ENCODE data around the gene STXBP2.
"Not testable (repeated sequence)": the region's sequence is repeated elsewhere in the genome, so short reads cannot be mapped to it uniquely, and the experiment has no call there.

Gene STXBP2

GRCh38 chr19:7643031-7643415 is 6.1 kb downstream of the STXBP2 start:
- DNase-seq: no peak
- Histone ChIP-seq H3K4me2 (ENCODE audit: low read depth, low read length) (no peak overlapping the region), H3K79me2 (ENCODE audit: low read length) (peaks cover 10% of the 10 kb centered on the region), H3K9me3 (replicated peaks; ENCODE audit: insufficient read depth, low read length) (no peaks in the 10 kb centered on the region), H3K9ac (ENCODE audit: low read length) (no peak overlapping the region), H3K4me1 (ENCODE audit: low read length) (no peaks in the 10 kb centered on the region), H4K20me1 (ENCODE audit: insufficient read depth, low read length) (no peaks in the 10 kb centered on the region), H3K27ac (ENCODE audit: low read length) (no peak overlapping the region), H3K9me2 (replicated peaks; ENCODE audit: insufficient read depth, low read length) (no peaks in the 10 kb centered on the region), H3F3A (ENCODE audit: insufficient read depth, low read length) (no peaks in the 10 kb centered on the region), H2AFZ (ENCODE audit: low read length) (no peak overlapping the region), H3K27me3 (replicated peaks; ENCODE audit: insufficient read depth, low read length) (no peaks in the 10 kb centered on the region), H3K36me3 (replicated peaks; ENCODE audit: insufficient read depth, low read length) (no peaks in the 10 kb centered on the region), H3K4me3 (ENCODE audit: low read length) (no peak overlapping the region)
- TF ChIP-seq EZH2phosphoT487 (IDR thresholded peaks at IDR 0.05; ENCODE audit: low read length) (no peak), EZH2 (optimal IDR thresholded peaks at IDR 0.05; ENCODE audit: low read depth, low read length) (no peak), CTCF (IDR thresholded peaks at IDR 0.05; ENCODE audit: low read length) (no peak)

DNA sequence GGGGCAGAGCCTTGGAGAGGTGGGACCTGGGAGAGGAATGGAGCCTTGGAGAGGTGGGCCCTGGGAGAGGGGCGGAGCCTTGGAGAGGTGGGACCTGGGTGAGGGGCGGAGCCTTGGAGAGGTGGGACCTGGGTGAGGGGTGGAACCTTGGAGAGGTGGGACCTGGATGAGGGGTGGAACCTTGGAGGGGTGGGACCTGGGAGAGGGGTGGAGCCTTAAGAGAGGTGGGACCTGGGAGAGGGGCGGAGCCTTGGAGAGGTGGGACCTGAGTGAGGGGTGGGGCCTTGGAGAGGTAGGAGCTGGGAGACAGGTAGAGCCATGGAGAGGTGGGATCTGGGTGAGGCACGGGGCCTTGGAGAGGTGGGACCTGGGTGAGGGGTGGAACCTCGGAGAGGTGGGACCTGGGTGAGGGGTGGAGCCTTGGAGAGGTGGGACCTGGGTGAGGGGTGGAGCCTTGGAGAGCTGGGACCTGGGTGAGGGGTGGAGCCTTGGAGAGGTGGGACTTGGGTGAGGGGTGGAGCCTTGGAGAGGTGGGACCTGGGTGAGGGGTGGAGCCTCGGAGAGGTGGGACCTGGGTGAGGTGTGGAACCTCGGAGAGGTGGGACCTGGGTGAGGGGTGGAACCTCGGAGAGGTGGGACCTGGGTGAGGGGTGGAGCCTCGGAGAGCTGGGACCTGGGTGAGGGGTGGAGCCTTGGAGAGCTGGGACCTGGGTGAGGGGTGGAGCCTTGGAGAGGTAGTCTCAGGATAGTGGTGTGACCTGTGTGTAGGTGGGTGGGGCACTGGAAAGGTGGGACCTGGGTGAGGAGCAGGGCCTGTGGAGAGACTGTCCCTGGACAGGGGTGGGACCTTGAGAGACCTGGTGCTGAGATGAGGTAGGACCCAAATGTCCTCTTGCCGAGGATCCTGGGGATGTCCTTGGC is 7.0 kb downstream of the STXBP2 start:
- not testable (repeated sequence) for H2AFZ ChIP-seq (ENCODE audit: low read length); H3K4me3 ChIP-seq (ENCODE audit: low read length); H4K20me1 ChIP-seq (ENCODE audit: insufficient read depth, low read length); H3F3A ChIP-seq (ENCODE audit: insufficient read depth, low read length); H3K9ac ChIP-seq (ENCODE audit: low read length); H3K4me1 ChIP-seq (ENCODE audit: low read length); H3K27me3 ChIP-seq (replicated peaks; ENCODE audit: insufficient read depth, low read length); H3K4me2 ChIP-seq (ENCODE audit: low read depth, low read length); H3K9me2 ChIP-seq (replicated peaks; ENCODE audit: insufficient read depth, low read length); H3K9me3 ChIP-seq (replicated peaks; ENCODE audit: insufficient read depth, low read length); H3K36me3 ChIP-seq (replicated peaks; ENCODE audit: insufficient read depth, low read length); H3K79me2 ChIP-seq (ENCODE audit: low read length); H3K27ac ChIP-seq (ENCODE audit: low read length)
- DNase-seq: peak; percentile 33

GRCh38 chr19:7644550-7644877 is 7.6 kb downstream of the STXBP2 start:
- no peak for TF ChIP-seq EZH2 (optimal IDR thresholded peaks at IDR 0.05; ENCODE audit: low read depth, low read length)
- TF ChIP-seq EZH2phosphoT487 (IDR thresholded peaks at IDR 0.05; ENCODE audit: low read length): no peak
- no peak for TF ChIP-seq CTCF (IDR thresholded peaks at IDR 0.05; ENCODE audit: low read length)
- no peaks in the 10 kb centered on the region for H3K4me1 ChIP-seq (ENCODE audit: low read length)
- peaks cover 5% of the 10 kb centered on the region; the same call in 1 of the 2 replicates for H3K27me3 ChIP-seq (replicated peaks; ENCODE audit: insufficient read depth, low read length)
- no peak overlapping the region for H3K4me3 ChIP-seq (ENCODE audit: low read length)
- no peak overlapping the region for H3K27ac ChIP-seq (ENCODE audit: low read length)
- no peaks in the 10 kb centered on the region for H3K9me2 ChIP-seq (replicated peaks; ENCODE audit: insufficient read depth, low read length)
- no peaks in the 10 kb centered on the region for H3F3A ChIP-seq (ENCODE audit: insufficient read depth, low read length)
- H3K9ac ChIP-seq (ENCODE audit: low read length): no peak overlapping the region
- no peaks in the 10 kb centered on the region for H3K36me3 ChIP-seq (replicated peaks; ENCODE audit: insufficient read depth, low read length)
- no peaks in the 10 kb centered on the region for H4K20me1 ChIP-seq (ENCODE audit: insufficient read depth, low read length)
- H2AFZ ChIP-seq (ENCODE audit: low read length): no peak overlapping the region
- no peaks in the 10 kb centered on the region for H3K9me3 ChIP-seq (replicated peaks; ENCODE audit: insufficient read depth, low read length)
- DNase-seq: no peak
- no peak overlapping the region for H3K4me2 ChIP-seq (ENCODE audit: low read depth, low read length)
- H3K79me2 ChIP-seq (ENCODE audit: low read length): no peaks in the 10 kb centered on the region

- Histone ChIP-seq H2AFZ (ENCODE audit: low read length) (no peak overlapping the region), H3K36me3 (replicated peaks; ENCODE audit: insufficient read depth, low read length) (no peaks in the 10 kb centered on the region), H3F3A (ENCODE audit: insufficient read depth, low read length) (no peaks in the 10 kb centered on the region), H3K4me2 (ENCODE audit: low read depth, low read length) (no peak overlapping the region), H3K9me2 (replicated peaks; ENCODE audit: insufficient read depth, low read length) (no peaks in the 10 kb centered on the region), H3K27me3 (replicated peaks; ENCODE audit: insufficient read depth, low read length) (peaks cover 8% of the 10 kb centered on the region), H3K27ac (ENCODE audit: low read length) (no peak overlapping the region), H3K9ac (ENCODE audit: low read length) (no peak overlapping the region), H4K20me1 (ENCODE audit: insufficient read depth, low read length) (no peaks in the 10 kb centered on the region), H3K79me2 (ENCODE audit: low read length) (no peaks in the 10 kb centered on the region), H3K4me1 (ENCODE audit: low read length) (no peaks in the 10 kb centered on the region), H3K9me3 (replicated peaks; ENCODE audit: insufficient read depth, low read length) (no peaks in the 10 kb centered on the region), H3K4me3 (ENCODE audit: low read length) (no peak overlapping the region)
- no peak for TF ChIP-seq EZH2phosphoT487 (IDR thresholded peaks at IDR 0.05; ENCODE audit: low read length)
- no peak for TF ChIP-seq CTCF (IDR thresholded peaks at IDR 0.05; ENCODE audit: low read length)
- DNase-seq: no peak
These were observed 8.3 kb downstream of the STXBP2 start for GRCh38 chr19:7645163-7645562.

Measured in MM.1S (cell line).